GM12878 (cell line): ENCODE data around the gene LETM1. TPM values are rescaled to one million over a fixed set of nuclear protein-coding genes. Genes with fewer than 3 reads are reported as not detected.

Experiments
- ATAC-seq: fragments of 200-7000 bp; cut with Tn5 transposase; 3 replicates; pipeline ENCODE4 v1.9.1; 2020; ENCODE audit warnings: mild to moderate bottlenecking, moderate library complexity
- BruUV-seq: library from RNA; stranded (reverse); fragments of 400-500 nt; replicated peaks from 2 replicates; lab custom pipeline; 2021; lab: Mats Ljungman, UMichigan
- CTCF ChIA-PET: fragments of 300-600 bp; sonication (Branson Sonifier 250); formaldehyde crosslinking; extraction: SDS; loops from one replicate; lab custom pipeline; 2021; ENCODE audit warnings: inconsistent platforms; lab: Yijun Ruan, JAX
- POLR2A ChIA-PET: fragments of 350-600 bp; formaldehyde crosslinking; extraction: SDS; loops from one replicate; lab custom pipeline; 2021; ENCODE audit warnings: inconsistent platforms; lab: Charles Lee
- RAD21 ChIA-PET: fragments of 300-600 bp; sonication (Branson Sonifier 250); formaldehyde crosslinking; loops from one replicate; lab custom pipeline; 2023; ENCODE audit warnings: antibody characterized with exemption; ENCODE audit not compliant: unreplicated experiment; lab: Charles Lee
- SMC1A ChIA-PET: fragments of 300-600 bp; sonication (Branson Sonifier 250); formaldehyde crosslinking; loops from one replicate; lab custom pipeline; 2023; ENCODE audit not compliant: unreplicated experiment, uncharacterized antibody; lab: Charles Lee
- DNase-seq: peaks from one replicate; pipeline ENCODE4 v3.0.0-alpha.2; 2011; ENCODE audit warnings: low read depth, low spot score
- FAIRE-seq: peaks from 3 replicates; lab custom pipeline; 2011; peaks lifted over from hg19 to GRCh38; lab: Jason Lieb, UNC
- H2AFZ ChIP-seq: 2 replicates; pipeline ENCODE4 v1.6.0; 2011; ENCODE audit warnings: low read depth, low read length, control low read depth; ENCODE audit not compliant: control insufficient read depth
- H3K27ac ChIP-seq: 2 replicates; pipeline ENCODE4 v1.5.1; 2011; ENCODE audit warnings: control low read depth; ENCODE audit not compliant: control insufficient read depth, insufficient read depth
- H3K27me3 ChIP-seq, 2 experiments: replicated peaks in 1 of 2; 2 replicates each; pipeline versions ENCODE4 v1.6.0 to v1.6.1; 2011; ENCODE audit warnings: low read length in 1 of 2; ENCODE audit not compliant: control insufficient read depth in 2 of 2, insufficient read depth in 2 of 2
- H3K36me3 ChIP-seq, 2 experiments: 2 replicates each; pipeline ENCODE4 v1.5.1; 2011; ENCODE audit warnings: low read length in 1 of 2; ENCODE audit not compliant: control insufficient read depth in 2 of 2, insufficient read depth in 2 of 2
- H3K4me1 ChIP-seq: 2 replicates; pipeline ENCODE4 v1.6.1; 2011; ENCODE audit warnings: mild to moderate bottlenecking, low read length, moderate library complexity, mixed read lengths; ENCODE audit not compliant: control insufficient read depth, insufficient read depth
- H3K4me2 ChIP-seq: 2 replicates; pipeline ENCODE4 v1.6.0; 2011; ENCODE audit warnings: control low read depth; ENCODE audit not compliant: control insufficient read depth, insufficient read depth
- H3K4me3 ChIP-seq: fragments of 200-600 bp; sonication (generic); 2 replicates; pipeline ENCODE4 v1.5.1; 2016
- H3K79me2 ChIP-seq: 2 replicates; pipeline ENCODE4 v1.6.0; 2011; ENCODE audit warnings: low read length; ENCODE audit not compliant: control insufficient read depth, insufficient read depth
- H3K9ac ChIP-seq: 2 replicates; pipeline ENCODE4 v1.8.0; 2011; ENCODE audit warnings: low read length, control low read depth, mixed read lengths; ENCODE audit not compliant: control insufficient read depth, insufficient read depth
- H3K9me3 ChIP-seq: replicated peaks from 3 replicates; pipeline ENCODE4 v1.5.1; 2011; ENCODE audit warnings: mild to moderate bottlenecking, low read length; ENCODE audit not compliant: control insufficient read depth, insufficient read depth
- H4K20me1 ChIP-seq: 2 replicates; pipeline ENCODE4 v1.6.0; 2011; ENCODE audit not compliant: control insufficient read depth, insufficient read depth
- BRCA1 ChIP-seq: IDR thresholded peaks from 2 replicates; pipeline ENCODE4 v1.6.1; 2011; ENCODE audit warnings: low read depth, low read length, improper control_type of control experiment
- CTCF ChIP-seq, 3 experiments: IDR thresholded peaks in 2 of 3; conservative IDR thresholded peaks in 1 of 3; 2 replicates each; pipeline ENCODE4 v1.5.1; 2011; ENCODE audit warnings: low read depth in 3 of 3, low read length in 3 of 3, mild to moderate bottlenecking in 3 of 3, control low read depth in 2 of 3, moderate library complexity in 2 of 3, inconsistent platforms in 1 of 3, mixed read lengths in 1 of 3; ENCODE audit not compliant: control insufficient read depth in 2 of 3, insufficient read depth in 1 of 3; ENCODE audit errors: extremely low read depth in 1 of 3
- KAT2A ChIP-seq: conservative IDR thresholded peaks from 2 replicates; pipeline ENCODE4 v1.6.1; 2011; ENCODE audit warnings: low read depth, low read length; ENCODE audit not compliant: control insufficient read depth
- NFIC ChIP-seq: IDR thresholded peaks from 2 replicates; pipeline ENCODE4 v1.6.1; 2012; ENCODE audit warnings: low read depth, mild to moderate bottlenecking, inconsistent platforms, low read length, moderate library complexity
- ZSCAN29 ChIP-seq: fragments of 450-650 bp; IDR thresholded peaks from 2 replicates; pipeline ENCODE4 v1.6.1; 2017; ENCODE audit warnings: mild to moderate bottlenecking, moderate library complexity
- WGBS: methylation state at CpG from one replicate; pipeline ENCODE4 v1.1.6; 2016; ENCODE audit warnings: low lambda C conversion rate; ENCODE audit not compliant: insufficient replicate concordance, insufficient coverage; ENCODE audit errors: missing lambda C conversion rate; 5-methylcytosine and 5-hydroxymethylcytosine counted together
- in situ Hi-C: fragments of 300-500 bp; cut with MboI; formaldehyde crosslinking; loops from 9 replicates; pipeline ENCODE4 v1.14.3; 2018; ENCODE audit warnings: mixed read lengths
- intact Hi-C: fragments of 100-400 bp; cut with micrococcal nuclease; formaldehyde crosslinking; loops from one replicate; pipeline ENCODE4 v1.14.2; 2022; ENCODE audit not compliant: unreplicated experiment
- polyA plus RNA-seq, 11 experiments: library from polyadenylated mRNA; depleted of rRNA in 4 of 11; unstranded in 6 of 11; stranded (reverse) in 5 of 11; fragments of >200 nt; fragmentation: Nextera tagmentation in 4 of 11; fragmentation: Illumina TruSeq in 1 of 11; extraction: Ambion mirVana in 4 of 11; extraction: Trizol in 1 of 11; gene quantifications; 1 replicate in 1 of 11; 2 replicates in 10 of 11; pipeline versions ENCODE4 v1.2.1 to v1.2.3, GENCODE V29; 2011 to 2016; ENCODE audit warnings: inconsistent platforms in 2 of 11, missing spikeins in 2 of 11, low read depth in 1 of 11
- total RNA-seq, 4 experiments: library from RNA; depleted of rRNA in 3 of 4; stranded (reverse); fragments of >200 nt in 3 of 4; fragmentation: Illumina TruSeq in 1 of 4; extraction: Trizol in 1 of 4; gene quantifications; 2 replicates each; pipeline versions ENCODE4 v1.2.1 to v1.2.3, GENCODE V29; 2013 to 2021
- TF ChIP-seq, protein P1 (sequence below): IDR thresholded peaks from 2 replicates; pipeline ENCODE4 v1.6.1; 2012; ENCODE audit warnings: mild to moderate bottlenecking, low read depth, low read length
- TF ChIP-seq, protein P2 (sequence below): fragments of 450-650 bp; IDR thresholded peaks from 2 replicates; pipeline ENCODE4 v1.6.1; 2016; ENCODE audit warnings: mild to moderate bottlenecking, moderate library complexity, borderline replicate concordance

LETM1 gene
- total and polyA plus RNA-seq, 10 of the 15 experiments (the other 5 are each of a cell fraction or from before 2014, with no cell fraction given): 2.6 to 65.2 (median 30.2) TPM

- TF ChIP-seq, protein P1, sequence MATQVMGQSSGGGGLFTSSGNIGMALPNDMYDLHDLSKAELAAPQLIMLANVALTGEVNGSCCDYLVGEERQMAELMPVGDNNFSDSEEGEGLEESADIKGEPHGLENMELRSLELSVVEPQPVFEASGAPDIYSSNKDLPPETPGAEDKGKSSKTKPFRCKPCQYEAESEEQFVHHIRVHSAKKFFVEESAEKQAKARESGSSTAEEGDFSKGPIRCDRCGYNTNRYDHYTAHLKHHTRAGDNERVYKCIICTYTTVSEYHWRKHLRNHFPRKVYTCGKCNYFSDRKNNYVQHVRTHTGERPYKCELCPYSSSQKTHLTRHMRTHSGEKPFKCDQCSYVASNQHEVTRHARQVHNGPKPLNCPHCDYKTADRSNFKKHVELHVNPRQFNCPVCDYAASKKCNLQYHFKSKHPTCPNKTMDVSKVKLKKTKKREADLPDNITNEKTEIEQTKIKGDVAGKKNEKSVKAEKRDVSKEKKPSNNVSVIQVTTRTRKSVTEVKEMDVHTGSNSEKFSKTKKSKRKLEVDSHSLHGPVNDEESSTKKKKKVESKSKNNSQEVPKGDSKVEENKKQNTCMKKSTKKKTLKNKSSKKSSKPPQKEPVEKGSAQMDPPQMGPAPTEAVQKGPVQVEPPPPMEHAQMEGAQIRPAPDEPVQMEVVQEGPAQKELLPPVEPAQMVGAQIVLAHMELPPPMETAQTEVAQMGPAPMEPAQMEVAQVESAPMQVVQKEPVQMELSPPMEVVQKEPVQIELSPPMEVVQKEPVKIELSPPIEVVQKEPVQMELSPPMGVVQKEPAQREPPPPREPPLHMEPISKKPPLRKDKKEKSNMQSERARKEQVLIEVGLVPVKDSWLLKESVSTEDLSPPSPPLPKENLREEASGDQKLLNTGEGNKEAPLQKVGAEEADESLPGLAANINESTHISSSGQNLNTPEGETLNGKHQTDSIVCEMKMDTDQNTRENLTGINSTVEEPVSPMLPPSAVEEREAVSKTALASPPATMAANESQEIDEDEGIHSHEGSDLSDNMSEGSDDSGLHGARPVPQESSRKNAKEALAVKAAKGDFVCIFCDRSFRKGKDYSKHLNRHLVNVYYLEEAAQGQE: no peak
- no peak for TF ChIP-seq BRCA1
- TF ChIP-seq, all 136 proteins: peak for 0
Observed at GRCh38 chr4:1800805-1801204, 55.2 kb downstream of the LETM1 start (continued).

- ChIA-PET SMC1A (no interaction called here), RAD21 (no interaction called here), POLR2A (no interaction called here), CTCF (interaction anchor here (0.6 kb wide), 1 partner anchor 17 kb away, joined by 3 read pairs; no protein-coding TSS in a partner anchor)
- peaks cover 2 to 8% of the 10 kb centered on the region in 2 experiments for H3K27me3 ChIP-seq
- in situ Hi-C loops (no loop called here), intact Hi-C loops (no loop called here)
- WGBS: 27% methylated on average over 35 of the region's 41 CpGs
- no peaks in the 10 kb centered on the region for H3K4me1 ChIP-seq
- no peaks in the 10 kb centered on the region for H3K79me2 ChIP-seq
- H3K4me3 ChIP-seq: no peak overlapping the region
- H2AFZ ChIP-seq: no peak overlapping the region
- H3K36me3 ChIP-seq: no peaks in the 10 kb centered on the region
- no peak overlapping the region for H3K9ac ChIP-seq
- no peaks in the 10 kb centered on the region for H4K20me1 ChIP-seq
- BruUV-seq: no TSS peak
- no peak for DNase-seq
- no peaks in the 10 kb centered on the region for H3K9me3 ChIP-seq
- no peak overlapping the region for H3K4me2 ChIP-seq
- no peak for FAIRE-seq
- no peak overlapping the region for H3K27ac ChIP-seq
- ATAC-seq: no peak
- TF ChIP-seq ZSCAN29 (no peak), NFIC (no peak), CTCF (IDR thresholded peaks at IDR 0.05 in 2 of 3, conservative IDR thresholded peaks at IDR 0.05 in 1 of 3; ENCODE audit: control insufficient read depth in 2 of 3, extremely low read depth in 1 of 3, insufficient read depth in 1 of 3, low read depth in 3 of 3, low read length in 3 of 3) (no peak), KAT2A (no peak)
- TF ChIP-seq, protein P2, sequence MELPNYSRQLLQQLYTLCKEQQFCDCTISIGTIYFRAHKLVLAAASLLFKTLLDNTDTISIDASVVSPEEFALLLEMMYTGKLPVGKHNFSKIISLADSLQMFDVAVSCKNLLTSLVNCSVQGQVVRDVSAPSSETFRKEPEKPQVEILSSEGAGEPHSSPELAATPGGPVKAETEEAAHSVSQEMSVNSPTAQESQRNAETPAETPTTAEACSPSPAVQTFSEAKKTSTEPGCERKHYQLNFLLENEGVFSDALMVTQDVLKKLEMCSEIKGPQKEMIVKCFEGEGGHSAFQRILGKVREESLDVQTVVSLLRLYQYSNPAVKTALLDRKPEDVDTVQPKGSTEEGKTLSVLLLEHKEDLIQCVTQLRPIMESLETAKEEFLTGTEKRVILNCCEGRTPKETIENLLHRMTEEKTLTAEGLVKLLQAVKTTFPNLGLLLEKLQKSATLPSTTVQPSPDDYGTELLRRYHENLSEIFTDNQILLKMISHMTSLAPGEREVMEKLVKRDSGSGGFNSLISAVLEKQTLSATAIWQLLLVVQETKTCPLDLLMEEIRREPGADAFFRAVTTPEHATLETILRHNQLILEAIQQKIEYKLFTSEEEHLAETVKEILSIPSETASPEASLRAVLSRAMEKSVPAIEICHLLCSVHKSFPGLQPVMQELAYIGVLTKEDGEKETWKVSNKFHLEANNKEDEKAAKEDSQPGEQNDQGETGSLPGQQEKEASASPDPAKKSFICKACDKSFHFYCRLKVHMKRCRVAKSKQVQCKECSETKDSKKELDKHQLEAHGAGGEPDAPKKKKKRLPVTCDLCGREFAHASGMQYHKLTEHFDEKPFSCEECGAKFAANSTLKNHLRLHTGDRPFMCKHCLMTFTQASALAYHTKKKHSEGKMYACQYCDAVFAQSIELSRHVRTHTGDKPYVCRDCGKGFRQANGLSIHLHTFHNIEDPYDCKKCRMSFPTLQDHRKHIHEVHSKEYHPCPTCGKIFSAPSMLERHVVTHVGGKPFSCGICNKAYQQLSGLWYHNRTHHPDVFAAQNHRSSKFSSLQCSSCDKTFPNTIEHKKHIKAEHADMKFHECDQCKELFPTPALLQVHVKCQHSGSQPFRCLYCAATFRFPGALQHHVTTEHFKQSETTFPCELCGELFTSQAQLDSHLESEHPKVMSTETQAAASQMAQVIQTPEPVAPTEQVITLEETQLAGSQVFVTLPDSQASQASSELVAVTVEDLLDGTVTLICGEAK: no peak
Observed at GRCh38 chr4:1799387-1800375, 56.3 kb downstream of the LETM1 start.
